Lower leg skin (tissue), 3 donors: ENCODE measurements around the gene PIAS3.

Experiments used
- POLR2A ChIP-seq, 2 donors: fragments of 450-650 bp; IDR thresholded peaks; one replicate each; pipeline ENCODE4 v1.6.1; 2016 to 2017; ENCODE audit warnings: antibody characterized with exemption in 2 of 2, mild to moderate bottlenecking in 1 of 2, moderate library complexity in 1 of 2
- TF ChIP-seq, protein P1 (sequence below), 3 donors: fragments of 450-650 bp; IDR thresholded peaks; one replicate each; pipeline ENCODE4 v1.5.1; 2016; ENCODE audit warnings: antibody characterized with exemption in 3 of 3, mild to moderate bottlenecking in 3 of 3, moderate library complexity in 2 of 3

DNA sequence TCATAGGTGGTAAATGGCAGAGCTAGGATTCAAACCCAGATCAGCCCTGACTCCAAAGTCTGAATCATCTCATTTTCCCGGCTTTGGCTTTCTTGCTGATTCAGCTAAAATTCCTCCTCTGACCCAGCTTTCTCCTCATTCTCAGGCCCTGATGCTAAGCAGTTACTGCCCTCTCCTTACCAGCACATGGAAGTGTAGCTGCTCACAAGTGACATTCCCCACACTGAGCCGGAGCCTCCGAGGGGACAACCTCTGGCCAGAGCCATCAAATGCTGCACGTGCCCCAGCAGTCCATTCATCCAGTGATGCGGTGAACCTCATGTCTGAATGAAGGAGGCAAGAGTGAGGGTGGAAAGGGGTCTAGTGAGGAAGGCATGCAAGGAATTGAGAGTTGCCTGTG is 39.9 kb upstream of the PIAS3 start:
- TF ChIP-seq, protein P1, sequence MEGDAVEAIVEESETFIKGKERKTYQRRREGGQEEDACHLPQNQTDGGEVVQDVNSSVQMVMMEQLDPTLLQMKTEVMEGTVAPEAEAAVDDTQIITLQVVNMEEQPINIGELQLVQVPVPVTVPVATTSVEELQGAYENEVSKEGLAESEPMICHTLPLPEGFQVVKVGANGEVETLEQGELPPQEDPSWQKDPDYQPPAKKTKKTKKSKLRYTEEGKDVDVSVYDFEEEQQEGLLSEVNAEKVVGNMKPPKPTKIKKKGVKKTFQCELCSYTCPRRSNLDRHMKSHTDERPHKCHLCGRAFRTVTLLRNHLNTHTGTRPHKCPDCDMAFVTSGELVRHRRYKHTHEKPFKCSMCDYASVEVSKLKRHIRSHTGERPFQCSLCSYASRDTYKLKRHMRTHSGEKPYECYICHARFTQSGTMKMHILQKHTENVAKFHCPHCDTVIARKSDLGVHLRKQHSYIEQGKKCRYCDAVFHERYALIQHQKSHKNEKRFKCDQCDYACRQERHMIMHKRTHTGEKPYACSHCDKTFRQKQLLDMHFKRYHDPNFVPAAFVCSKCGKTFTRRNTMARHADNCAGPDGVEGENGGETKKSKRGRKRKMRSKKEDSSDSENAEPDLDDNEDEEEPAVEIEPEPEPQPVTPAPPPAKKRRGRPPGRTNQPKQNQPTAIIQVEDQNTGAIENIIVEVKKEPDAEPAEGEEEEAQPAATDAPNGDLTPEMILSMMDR (IDR thresholded peaks at IDR 0.05): no peak
- TF ChIP-seq POLR2A (IDR thresholded peaks at IDR 0.05): no peak
